Glomerular visceral epithelial cell (primary cell): Measurements from ENCODE around the gene ZSCAN5B.
"Not testable (repeated sequence)": the region's sequence is repeated elsewhere in the genome, so short reads cannot be mapped to it uniquely, and the experiment has no call there.

Source experiments
- DNase-seq: peaks from one replicate; pipeline ENCODE4 v3.0.0-alpha.2; 2016; ENCODE audit errors: extremely low spot score

The ZSCAN5B gene, protein sequence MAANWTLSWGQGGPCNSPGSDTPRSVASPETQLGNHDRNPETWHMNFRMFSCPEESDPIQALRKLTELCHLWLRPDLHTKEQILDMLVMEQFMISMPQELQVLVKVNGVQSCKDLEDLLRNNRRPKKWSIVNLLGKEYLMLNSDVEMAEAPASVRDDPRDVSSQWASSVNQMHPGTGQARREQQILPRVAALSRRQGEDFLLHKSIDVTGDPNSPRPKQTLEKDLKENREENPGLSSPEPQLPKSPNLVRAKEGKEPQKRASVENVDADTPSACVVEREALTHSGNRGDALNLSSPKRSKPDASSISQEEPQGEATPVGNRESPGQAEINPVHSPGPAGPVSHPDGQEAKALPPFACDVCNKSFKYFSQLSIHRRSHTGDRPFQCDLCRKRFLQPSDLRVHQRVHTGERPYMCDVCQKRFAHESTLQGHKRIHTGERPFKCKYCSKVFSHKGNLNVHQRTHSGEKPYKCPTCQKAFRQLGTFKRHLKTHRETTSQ

DNA sequence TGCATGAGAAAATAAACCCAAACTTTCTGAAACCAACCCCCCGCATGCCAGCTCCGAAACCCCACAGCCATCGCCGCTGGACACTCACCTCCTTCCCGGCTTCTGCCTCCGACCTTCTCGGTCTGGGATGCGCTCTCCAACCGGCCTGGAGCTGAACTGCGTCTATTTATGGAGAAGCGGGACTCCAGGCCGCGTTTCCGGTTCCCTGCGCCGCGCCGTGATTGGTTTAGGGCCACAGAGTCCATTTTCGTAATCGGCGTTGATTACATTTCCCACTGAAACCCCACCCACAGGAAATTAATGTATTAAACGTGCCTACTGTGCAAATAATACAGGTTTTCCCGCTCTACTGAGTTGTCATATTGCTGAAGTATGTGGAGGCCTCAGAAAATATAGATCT lies at the start of gene ZSCAN5B:
TSS of gene ZSCAN5B (minus strand) at position 138 of the 400 bp plus-strand sequence. CDS start 4,731 bp downstream, outside the sequence.
- not testable (repeated sequence) for DNase-seq

DNA sequence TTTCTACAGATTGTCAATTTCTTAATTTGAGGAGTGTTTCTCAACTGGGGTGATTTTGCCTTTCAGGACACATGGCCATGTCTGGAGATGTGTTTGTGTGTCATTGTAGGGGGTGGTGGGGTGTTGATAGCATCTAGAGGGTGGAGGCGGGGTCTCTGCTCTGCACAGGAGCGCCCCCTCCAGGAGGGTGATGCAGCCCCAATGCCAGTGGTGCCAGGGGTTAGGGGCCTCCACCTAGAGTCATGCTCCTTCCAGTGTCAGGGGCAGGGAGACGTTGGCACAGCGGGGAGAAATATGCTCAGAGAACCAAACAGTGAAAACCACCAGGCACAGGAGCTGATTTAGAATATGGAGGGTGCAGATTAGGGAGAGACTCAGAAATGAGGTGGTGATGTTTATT lies 48.2 kb upstream of the ZSCAN5B start:
- not testable (repeated sequence) for DNase-seq

DNA sequence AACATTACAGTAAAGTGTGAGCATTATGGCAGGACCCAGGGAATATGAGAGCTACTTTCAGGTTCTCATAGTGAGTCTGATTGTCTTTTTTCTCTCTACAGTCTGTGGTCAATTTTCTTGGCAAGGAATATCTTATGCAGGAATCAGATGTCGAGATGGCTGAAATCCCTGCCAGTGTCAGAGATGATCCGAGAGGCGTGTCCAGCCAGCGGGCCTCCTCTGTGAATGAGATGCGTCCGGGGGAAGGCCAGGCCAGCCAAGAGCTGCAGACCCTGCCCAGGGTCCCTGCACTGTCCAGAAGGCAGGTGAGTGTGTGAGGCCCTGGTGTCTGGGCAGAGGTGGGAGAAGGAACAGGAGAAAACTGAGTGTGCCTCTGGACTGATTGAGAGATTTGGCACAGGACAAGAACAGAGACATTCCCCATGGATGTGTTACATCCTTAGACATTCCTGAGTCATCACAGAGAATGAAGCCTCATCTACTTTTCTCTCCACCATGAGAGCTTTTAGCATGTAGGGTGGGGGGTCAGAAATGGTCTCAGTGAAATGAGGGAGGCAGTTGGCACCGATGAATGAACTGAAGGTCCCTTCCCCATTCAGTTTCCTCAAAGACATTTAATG lies 47.6 kb upstream of the ZSCAN5B start:
- DNase-seq, result no peak

DNA sequence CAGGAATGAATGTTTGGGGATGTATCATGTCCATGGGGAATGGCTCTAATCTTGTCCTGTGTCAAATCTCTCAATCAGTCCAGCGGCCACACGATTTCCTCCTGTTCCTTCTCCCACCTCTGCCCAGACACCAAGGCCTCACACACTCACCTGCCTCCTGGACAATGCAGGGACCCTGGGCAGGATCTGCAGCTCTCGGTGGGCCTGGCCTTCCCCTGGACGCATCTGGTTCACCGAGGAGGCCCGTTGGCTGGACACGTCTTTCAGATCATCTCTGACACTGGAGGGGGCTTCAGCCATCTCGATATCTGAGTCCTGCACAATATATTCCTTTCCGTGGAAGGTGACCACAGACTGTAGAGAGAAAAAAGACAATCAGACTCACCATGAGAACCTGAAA lies 25.9 kb upstream of the ZSCAN5B start:
- no peak for DNase-seq

DNA sequence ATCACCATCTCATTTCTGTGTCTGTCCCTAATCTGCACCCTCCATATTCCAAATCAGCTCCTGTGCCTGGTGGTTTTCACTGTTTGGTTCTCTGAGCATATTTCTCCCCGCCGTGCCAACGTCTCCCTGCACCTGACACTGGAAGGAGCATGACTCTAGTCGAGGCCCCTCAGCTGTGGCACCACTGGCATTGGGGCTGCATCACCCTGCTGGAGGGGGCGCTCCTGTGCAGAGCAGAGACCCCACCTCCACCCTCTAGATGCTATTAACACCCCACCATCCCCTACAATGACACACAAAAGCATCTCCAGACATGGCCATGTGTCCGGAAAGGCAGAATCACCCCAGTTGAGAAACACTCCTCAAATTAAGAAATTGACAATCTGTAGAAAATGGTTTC lies 25.3 kb upstream of the ZSCAN5B start:
- DNase-seq, result no peak

DNA sequence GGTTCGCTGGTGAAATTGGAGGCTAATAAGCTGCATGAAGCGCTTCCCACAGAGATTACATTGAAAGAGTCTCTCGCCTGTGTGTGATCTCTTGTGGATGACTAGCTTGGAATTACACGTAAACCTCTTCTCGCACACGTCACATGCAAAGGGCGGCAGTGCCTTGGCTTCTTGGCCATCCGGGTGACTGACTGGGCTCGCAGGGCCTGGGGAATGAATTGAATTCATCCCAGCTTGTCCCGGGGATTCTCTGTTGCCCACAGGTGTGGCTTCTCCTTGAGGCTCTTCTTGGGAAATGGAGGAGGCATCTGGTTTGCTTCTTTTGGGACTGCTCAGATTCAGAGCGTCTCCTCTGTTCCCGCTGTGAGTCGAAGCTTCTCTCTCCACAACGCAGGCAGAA lies 24.3 kb upstream of the ZSCAN5B start:
- no peak for DNase-seq

DNA sequence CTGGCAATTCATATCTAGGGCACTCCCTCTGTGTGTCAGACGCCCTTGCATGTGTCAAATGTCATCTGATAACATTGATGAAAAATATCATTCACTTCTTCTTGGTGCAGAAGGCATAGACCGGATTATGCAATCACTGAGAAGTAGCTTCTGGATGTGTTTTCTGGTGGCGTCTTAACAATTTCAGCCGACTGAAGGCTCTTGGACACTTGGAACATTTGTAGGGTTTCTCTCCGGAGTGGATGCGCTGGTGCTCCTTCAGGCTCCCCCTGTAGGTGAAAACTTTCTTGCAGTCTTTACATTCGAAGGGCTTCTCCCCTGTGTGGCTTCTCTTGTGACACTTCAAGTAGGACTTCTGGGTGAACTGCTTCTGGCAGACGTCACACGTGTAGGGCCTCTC lies 23.9 kb upstream of the ZSCAN5B start:
- not testable (repeated sequence) for DNase-seq

DNA sequence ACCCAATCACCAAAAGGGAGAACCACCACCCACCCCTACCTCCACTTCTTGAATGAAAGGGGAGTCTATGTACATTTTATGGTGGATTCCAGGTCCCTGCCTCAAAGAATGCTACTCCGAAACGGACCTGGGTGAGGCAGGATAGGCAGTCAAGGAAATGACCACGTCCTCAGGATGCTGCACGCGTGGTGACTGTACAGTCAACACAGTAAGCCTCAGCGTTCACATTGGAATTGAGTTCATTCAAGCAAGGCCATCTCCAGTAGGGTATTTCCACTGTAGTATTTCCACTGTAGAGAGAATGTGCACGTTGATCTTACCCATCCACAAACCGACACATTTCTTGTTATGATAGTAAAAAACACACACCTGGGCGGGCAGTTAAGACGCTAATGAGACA lies 21.4 kb upstream of the ZSCAN5B start:
- DNase-seq, result no peak

DNA sequence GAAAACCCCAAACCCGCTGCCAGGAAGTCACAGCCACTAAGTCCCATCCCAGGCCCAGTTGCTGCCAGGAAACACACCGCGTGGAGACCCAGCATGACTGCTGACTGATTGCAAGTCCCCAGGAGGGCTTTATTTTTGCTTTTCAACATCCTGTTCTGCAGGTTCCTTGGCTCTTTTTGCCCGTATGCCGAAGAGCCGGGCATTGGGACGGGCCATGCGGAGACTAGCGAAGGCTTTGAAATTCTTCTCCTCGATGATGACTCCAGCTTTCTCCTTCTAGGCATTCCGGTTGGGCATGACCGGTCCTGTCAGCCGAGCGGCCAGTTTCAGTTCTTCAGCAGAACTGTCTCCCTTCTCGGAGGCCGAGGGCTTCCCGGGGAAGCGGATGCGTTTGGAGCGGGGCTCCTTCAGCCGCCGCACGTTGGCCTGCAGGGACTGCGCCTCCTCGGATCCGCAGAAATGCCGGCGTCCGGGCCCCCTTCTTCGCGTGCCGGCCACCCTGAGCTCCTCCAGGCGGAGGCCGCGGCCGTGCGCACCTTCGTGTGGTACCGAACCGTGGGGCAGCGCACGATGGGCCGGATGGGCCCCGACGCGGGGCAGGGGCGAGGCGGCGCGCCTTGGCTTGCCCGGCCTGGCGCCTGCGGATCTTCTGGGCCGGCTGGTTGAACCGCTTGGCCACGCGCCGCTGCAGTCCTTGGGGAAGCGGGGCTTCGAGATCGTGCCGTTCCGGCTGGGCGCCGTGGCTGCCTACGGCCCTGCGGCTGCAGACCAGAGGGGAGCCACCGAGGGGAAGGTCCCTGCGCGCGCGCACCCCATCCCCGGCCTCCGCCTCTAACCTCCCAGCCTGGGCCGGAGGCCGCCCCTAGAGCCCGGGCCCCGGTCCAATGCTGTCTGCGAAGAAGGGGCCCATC lies 19.7 kb upstream of the ZSCAN5B start:
- no peak for DNase-seq

DNA sequence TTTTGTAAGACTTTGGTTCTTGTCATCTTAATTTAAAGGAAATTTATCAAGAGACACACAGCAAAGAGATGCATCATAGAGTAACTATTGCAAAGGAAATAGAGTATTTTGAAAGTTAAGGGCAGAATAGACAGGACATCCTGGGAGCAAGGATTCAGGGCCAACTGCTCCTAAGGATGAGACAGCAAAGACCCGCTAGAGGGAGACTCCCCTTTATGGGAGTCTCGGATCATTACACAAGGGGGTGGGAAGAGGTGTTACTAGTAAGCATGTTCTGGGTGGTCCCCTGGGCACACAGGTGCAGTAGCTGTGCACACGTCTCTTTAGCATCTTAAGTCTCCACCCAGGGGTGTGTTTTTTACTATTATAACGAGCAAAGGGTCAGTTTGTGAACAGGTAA lies 14.1 kb upstream of the ZSCAN5B start:
- DNase-seq, result no peak

DNA sequence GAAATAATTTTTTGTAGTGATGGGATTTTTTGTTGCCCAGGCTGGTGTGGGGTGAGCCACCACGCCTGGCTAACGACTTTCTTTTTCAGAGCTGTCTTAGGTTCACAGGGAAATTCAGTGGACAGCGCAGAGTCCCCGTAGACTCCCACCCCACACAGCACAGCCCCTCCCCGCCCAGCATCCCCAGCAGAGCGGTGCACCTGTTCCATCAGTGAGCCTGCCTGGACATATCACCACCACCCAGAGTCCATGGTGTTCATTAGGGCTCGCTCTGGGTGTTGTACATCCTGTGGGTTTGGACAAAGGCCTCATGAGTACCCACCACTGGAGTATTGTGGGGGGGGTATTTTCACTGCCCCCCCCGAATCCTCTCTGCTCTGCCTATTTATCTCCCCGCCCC lies 12.5 kb upstream of the ZSCAN5B start:
- DNase-seq, result not testable (repeated sequence)

DNA sequence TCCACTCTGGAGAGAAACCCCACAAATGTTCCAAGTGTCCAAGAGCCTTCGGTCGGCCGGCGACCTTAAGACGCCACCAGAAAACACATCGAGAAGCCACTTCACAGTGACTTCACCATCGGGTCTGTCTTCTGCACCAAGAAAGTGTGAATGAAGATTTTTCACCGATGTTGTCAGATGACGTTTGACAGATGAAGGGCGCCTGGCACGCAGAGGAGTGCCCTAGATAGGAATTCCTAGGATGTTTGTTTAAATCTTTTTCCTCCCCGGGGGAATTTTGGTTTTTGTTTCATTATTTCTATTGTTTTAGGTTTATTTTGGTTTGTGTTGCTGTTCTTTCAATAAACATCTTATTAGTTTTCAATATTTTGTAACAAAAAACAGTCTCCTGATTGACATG lies 11.5 kb upstream of the ZSCAN5B start:
- DNase-seq, result no peak

DNA sequence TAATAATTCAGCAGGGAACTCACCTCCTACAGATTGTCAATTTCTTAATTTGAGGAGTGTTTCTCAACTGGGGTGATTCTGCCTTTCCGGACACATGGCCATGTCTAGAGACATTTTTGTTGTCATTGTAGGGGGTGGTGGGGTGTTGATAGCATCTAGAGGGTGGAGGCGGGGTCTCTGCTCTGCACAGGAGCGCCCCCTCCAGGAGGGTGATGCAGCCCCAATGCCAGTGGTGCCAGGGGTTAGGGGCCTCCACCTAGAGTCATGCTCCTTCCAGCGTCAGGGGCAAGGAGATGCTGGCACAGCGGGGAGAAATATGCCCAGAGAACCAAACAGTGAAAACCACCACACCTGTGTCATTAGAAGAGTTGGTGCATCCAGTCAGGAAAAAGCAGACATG lies 10.0 kb upstream of the ZSCAN5B start:
- not testable (repeated sequence) for DNase-seq

DNA sequence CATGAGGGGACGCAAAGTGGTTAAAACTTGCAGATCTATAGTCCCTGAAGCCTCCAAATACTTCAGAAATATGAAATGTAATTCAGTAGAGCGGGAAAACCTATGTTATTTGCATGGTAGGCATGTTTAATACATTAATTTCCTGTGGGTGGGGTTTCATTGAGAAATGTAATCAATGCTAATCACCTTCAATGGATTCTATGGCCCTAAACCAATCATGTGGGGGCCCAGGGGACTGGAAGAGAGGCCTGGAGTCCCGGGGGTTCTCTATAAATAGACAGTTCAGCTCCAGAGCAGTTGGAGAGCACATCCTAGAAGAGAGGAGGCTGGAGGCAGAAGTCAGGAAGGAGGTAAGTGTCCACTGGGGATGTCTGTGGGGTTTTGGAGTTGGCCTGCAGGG lies 4.4 kb upstream of the ZSCAN5B start, which contains the start of gene ZSCAN5C:
TSS of gene ZSCAN5C (plus strand) at position 301 of the 400 bp plus-strand sequence. CDS start 3,641 bp downstream, outside the sequence.
- DNase-seq, result no peak

DNA sequence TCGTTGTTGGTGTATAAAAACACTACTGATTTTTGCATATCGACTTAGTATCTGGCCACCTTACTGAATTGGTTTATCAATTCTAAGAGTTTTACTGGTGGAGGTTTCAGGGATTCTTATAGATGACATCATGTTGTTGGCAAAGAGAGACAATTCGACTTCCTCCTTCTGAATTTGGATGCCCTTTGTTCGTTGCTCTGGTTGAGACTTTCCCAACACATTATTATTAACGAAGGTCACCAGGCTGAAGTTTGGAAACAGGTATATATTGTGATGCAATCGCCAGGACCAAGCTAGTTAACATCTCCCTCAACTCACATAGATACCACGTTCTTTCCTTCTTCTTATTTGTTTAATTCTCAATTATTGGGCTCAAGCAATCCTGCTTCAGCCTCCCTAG lies 2.1 kb upstream of the ZSCAN5B start:
- no peak for DNase-seq

DNA sequence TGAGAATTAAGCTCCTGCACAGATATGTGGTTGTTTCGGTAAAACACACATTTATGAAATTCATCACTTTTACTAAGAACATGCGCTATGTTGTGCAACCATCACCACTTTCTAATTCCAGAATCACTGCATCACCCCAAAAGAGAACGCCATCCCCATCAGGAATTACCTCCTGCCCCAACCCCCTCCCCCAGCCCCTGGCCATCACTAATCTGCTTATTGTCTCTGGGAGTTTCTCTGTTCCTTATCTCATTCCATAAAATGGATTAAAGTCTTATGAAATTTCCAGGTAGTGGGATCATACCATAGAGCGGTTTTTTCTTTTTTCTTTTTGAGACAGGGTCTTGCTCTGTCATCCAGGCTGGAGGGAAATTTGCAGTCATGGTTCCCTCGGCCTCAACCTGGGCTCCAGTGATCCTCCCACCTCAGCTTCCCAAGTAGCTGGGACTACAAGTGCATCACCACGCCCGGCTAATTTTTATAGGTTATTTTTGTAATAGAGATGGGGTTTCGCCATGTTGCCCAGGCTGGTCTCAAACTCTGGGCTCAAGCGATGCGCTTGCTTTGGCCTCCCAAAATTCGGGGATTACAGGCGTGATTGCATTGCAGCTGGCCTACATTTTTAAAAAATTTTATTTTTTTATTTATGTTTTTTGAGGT lies 3.5 kb downstream of the ZSCAN5B start:
- no peak for DNase-seq

DNA sequence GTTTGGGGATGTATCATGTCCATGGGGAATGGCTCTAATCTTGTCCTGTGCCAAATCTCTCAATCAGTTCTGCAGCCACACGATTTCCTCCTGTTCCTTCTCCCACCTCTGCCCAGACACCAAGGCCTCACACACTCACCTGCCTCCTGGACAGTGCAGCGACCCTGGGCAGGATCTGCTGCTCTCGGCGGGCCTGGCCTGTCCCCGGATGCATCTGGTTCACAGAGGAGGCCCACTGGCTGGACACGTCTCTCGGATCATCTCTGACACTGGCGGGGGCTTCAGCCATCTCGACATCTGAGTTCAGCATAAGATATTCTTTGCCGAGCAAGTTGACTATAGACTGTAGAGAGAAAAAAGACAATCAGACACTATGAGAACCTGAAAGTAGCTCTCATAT lies 5.9 kb downstream of the ZSCAN5B start:
- no peak for DNase-seq

DNA sequence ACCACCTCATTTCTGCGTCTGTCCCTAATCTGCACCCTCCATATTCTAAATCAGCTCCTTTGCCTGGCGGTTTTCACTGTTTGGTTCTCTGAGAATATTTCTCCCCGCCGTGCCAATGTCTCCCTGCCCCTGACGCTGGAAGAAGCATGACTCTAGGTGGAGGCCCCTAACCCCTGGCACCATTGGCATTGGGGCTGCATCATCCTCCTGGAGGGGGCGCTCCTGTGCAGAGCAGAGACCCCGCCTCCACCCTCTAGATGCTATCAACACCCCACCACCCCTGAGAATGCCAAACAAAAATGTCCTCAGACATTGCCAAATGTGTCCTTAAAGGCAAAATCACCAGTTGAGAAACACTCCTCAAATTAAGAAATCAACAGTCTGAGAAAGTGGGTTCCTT lies 6.5 kb downstream of the ZSCAN5B start:
- DNase-seq, result no peak

DNA sequence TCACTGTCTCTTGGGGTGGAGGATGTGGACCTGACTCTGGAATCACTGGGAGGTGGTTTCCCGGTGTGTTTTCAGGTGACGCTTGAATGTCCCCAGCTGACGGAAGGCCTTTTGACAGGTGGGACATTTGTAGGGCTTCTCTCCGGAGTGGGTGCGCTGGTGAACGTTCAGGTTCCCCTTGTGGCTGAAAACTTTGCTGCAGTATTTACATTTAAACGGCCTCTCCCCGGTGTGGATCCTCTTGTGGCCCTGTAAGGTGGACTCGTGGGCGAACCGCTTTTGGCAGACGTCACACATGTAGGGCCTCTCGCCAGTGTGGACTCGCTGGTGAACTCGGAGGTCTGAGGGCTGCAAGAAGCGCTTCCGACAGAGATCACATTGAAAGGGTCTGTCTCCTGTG lies 7.8 kb downstream of the ZSCAN5B start:
- no peak for DNase-seq

DNA sequence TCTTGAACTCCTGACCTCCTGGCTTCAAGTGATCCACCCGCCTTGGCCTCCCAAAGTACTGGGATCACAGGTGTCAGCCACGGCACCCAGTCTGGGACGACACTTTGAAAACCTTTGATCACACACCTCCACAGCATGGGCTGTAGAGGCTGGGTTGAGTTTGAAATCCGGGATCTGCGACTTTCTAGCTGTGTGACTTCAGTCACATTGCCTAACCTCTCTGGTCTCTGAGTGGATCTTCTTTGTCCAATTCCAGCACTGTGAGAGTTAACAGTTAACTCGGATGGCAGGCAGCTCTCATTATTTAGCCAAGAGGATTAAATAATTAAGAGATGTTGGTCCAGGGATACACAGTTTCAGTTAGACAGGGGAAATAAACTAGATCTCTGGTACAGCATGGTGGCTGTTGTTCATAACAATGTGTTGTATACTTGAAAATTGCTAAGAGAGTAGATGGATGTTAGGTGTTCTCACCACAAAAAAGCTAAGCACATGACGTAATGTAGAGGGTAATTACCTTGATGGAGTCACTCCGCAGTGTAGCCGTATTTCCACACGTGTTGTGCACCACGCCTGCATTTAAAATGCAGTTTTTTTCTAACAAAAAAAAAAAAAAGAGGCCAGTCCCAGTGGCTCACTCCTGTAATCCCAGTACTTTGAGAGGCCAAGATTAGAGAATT lies 19.9 kb downstream of the ZSCAN5B start:
- DNase-seq, result no peak

DNA sequence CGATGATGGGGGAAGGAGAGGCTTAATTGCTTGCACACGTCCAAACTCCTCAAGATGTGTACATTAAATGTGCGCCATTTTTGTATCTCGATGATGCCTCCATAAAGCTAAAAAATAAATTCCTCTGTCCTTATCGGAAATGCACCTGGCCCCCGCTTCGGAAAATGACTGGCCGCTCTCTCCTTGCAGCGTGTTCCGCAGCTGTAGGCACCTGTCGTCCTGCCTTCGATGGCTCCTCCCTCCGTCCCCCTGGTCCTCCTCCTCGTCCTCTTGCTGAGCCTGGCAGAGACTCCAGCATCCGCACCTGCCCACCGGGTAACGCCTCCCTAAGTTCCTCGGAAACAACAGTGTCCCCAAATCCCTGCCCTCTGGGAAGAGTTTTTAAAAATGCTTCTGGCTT lies 20.7 kb downstream of the ZSCAN5B start:
- DNase-seq, result no peak
